Inflammatory macrophage (primary cell): Measurements from ENCODE around the gene PRLH.

Experiments used
- DNase-seq, 2 donors: peaks; one replicate each; pipeline ENCODE4 v3.0.0-alpha.2; 2020 to 2022

The PRLH gene

DNA sequence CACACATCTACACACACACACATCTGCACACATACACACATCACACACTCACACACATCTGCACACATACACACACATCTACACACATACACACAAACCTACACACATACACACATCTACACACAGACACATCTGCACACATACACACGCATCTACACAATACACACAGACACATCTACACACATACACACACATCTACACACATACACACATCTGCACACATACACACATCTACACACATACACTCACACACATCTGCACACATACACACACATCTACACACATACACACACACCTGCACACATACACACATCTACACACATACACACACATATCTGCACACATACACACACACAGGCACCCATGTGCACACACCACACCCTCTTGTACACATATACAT is 400 bp upstream of the PRLH start:
- no peak for DNase-seq

DNA sequence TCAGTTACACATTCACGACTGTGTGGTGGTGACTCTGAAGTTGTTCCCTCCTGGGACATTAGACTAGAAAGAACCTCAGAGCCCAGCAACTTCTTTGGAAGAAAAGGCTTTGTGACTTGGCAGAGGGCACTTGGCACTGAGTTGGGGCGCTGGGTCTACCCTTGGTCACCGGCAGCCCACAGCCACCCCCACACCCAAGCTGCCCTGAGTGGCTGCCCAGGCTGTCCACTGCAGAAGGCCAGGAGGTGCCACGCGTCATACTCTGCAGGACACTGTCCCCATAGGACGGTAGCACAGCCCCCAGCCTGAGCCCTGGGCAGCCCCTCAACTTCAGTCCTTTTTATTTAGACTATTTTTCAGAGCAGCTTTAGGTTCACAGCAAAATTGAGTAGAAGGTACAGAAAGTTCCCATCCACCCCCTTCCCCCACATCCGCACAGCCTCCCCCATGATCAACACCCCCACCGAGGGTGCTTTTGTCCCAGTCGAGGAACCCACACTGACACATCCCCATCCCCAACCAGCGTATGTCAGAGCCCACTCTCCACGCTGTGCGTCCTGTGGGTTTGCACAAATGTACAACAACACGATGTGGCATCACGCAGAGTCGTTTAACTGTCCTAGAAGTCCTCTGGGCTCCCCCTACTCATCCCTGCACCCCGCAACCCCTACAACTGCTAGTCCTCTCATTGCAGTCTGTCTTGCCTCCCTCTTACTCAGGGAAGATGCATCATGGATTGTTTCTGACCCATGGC is 1.1 kb downstream of the PRLH start:
- no peak for DNase-seq

DNA sequence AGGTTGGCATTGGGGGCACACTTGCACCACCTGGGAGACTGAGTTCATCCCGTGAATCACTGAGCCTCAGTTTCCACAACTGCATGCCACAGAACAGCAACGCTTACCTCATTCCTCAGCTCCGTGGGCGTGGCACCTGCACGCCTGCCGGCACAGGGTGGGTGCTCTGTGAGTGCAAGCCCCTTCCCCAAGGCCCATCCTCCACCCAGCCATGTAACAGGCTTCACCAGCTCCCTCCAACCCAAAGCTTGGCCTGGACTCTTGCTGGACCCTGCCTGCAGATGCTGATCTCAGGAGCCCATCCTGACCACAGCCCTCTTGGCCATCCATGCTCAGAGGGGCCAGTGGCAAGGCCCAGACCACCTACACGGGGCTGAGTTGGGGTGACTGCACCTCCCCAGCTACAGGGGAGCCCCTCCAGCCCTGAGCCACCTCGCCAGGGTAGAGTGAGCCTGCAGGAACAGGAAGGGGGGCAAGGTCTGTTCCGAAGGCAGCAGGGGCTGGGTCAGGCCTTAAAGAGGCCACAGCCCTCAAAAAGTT is 1.8 kb downstream of the PRLH start:
- DNase-seq: no peak

GRCh38 chr2:237569041-237569440 is 2.7 kb downstream of the PRLH start:
- no peak for DNase-seq

DNA sequence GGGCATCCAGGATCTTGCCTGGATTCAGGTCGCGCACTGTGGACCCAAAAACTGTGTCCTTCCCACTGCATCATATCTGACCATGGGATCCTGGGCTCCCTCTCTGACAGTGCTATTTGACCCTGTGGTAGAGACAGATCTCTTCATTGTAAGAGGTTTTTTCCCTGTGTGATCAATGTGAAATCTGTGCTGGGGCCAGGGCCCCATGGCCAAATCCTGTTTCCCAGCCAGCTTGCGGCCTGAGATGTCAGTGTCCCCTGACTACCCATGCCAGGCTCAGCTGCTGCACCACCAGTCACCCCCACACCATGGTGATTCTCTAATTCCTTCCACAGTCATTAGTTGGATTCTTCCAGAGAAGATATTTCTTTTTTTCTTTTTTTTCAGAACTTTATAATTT is 3.5 kb downstream of the PRLH start:
- DNase-seq: no peak

- no peak for DNase-seq
Measured at GRCh38 chr2:237570776-237571335, 4.5 kb downstream of the PRLH start.

DNA sequence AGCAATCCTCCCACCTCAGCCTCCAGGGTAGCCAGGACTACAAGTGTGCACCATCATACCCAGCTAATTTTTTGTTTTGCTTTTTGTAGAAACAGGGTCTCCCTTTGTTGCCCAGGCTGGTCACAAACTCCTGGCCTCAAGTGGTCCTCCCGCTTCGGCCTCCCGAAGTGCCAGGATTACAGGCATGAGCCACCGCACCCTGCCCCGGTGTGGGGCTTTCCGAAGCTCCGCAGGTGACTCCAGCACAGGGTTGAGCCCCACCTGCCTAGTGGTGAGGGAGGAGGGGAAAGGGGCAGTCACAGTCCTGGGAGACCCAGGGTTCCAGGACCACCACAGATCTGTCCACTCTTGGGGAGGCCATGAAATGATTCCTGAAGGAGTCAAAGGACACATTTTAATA is 5.2 kb downstream of the PRLH start:
- no peak for DNase-seq

DNA sequence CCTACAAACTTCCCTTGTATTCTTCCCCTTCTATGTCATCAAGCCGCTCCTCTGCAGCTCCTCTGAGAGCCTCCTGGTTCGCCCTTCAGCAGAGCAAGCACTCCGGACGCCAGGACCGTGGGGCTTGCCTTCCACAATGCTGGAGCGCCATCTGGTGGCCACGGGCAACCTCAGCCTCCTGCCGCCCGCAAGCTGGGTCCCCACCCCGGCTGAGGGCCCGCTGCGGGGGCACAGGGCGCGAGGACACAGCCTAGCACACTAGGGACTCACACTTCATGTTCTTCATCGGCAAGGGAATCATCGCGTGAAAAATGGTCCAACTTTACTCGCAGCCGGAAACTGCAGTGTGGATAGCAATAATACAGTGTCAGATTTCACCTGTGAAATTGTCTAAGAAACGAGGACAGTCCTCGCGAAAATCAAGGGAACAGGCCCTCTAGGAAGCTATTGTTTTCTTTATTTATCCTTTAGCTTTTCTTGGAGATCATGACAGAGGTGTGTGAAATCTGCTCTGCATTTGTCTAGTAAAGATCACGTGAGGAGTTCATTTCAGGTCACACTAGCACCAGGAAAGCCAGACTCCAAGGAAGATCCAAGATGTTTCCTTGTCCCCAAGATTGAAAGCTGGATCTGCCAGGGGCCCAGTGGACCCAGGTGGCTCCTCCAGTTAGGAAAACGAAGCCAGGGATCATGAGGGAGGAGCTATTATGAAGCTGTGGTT is 5.8 kb downstream of the PRLH start:
- peak; percentile 89 to 94 for DNase-seq

- DNase-seq: no peak
Measured at GRCh38 chr2:237572742-237573101, 6.3 kb downstream of the PRLH start.

GRCh38 chr2:237573721-237574415 is 7.5 kb downstream of the PRLH start:
- DNase-seq: no peak

GRCh38 chr2:237574467-237574866 is 8.1 kb downstream of the PRLH start:
- DNase-seq: no peak

DNA sequence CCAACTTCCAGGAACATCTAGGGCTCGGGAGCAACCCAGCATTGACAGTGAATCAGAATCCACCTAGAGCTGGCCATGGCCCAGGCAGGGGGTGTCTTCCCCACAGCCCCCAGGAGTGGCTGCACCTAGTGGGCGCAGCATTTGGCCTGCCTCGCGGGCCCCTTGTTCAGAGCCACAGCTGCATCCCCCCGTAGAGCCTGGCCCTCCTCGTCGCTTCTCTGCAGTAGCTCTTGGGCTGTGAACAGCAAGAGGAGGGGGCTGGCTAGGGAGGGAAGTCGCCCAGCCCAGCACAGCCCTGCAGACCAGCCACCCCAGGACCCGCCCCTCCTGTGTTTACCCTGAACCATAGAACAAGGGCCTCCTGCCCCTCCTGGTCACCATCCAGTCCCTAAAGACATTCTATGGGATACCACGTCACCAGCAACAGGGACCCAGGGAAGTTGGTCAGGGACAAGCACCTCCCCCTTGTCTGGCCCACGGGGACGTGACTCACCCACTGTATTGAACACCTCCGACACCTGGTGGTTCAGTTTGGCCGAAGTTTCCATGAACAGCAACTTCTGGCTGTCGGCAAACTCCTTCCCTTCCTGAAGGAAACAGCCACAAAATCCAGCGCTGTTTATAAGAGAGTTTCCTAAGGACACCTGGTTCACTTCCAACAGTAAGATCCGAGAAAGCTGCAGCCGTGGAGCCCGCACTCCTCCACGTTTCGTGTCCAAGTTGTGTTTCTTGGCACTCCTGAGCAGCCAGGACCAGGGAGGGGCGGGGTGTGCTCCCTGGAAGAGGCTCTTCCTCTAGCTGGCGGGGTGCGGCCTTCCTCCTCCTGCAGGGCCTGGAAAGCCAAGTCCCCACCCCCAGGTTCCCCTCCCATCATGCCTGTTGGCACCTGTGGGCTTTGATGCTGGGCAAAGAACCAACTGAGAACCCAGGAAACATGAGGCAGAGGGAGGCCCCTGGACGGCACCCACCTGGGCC is 8.8 kb downstream of the PRLH start:
- no peak for DNase-seq

GRCh38 chr2:237575869-237576862 is 9.8 kb downstream of the PRLH start:
- DNase-seq: no peak

DNA sequence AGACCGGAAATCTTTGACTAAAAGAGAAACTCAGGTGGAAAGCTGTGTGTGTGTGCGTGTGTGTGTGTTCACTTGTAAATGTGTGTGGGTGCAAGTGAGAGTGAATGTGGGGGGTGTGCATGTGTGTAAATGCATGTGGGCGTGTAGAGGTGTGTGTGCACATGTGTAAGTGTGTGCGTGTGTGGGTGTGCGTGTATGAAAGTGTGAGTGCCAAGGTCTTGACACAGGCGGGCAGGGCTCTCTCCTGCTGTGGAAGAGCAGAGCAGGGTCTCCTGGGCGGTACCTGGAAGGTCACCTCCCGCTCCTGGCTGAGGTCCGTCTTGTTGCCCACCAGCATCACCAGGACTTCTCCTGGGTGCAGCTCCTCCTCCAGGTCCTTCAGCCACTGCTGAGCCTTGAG is 10.6 kb downstream of the PRLH start:
- no peak for DNase-seq

- no peak for DNase-seq
Measured at GRCh38 chr2:237577458-237577857, 11.1 kb downstream of the PRLH start.

DNA sequence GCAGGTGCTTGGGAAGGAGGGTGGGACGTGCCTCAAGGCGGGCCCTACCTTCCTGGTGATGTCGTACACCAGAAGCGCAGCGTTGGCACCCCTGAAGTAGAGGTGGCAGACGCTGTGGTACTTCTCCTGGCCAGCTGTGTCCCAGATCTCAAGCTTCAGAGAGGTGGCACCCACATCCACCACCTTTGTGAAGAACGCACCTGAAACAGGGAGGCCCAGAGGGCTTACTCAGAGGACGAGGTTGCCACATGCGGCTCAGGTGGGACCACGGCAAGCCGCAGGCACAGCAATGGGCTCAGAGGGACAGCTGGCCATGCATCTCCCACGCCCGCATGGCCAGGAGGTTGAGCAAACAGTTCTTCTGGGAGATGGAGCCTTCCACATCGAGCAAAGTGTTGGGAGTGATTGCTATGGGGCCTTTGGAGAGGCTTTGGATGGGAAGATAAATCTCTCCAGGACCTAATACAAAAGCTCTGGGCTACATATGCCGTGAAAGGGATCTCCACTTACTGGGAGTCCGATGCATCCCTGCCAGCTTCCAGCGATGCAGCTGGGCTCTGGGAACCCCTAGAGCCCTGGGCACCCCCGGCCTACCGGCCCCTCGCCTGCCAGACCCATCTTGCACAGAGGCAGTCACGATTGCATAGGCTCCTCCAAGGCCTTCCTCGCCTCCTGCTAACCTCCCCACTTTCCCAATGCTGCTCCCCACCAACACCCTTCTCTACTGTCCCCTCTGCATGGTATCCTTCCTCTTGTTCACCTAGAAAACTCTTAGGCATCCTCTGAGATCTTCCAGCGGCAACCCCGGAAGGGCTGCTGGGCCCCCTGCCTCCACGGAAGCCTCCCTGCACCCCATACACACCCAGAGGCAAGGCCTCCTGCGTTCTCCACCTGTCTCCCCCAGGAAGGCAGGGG is 11.8 kb downstream of the PRLH start:
- DNase-seq: no peak

GRCh38 chr2:237581326-237581725 is 15.0 kb downstream of the PRLH start:
- no peak for DNase-seq

DNA sequence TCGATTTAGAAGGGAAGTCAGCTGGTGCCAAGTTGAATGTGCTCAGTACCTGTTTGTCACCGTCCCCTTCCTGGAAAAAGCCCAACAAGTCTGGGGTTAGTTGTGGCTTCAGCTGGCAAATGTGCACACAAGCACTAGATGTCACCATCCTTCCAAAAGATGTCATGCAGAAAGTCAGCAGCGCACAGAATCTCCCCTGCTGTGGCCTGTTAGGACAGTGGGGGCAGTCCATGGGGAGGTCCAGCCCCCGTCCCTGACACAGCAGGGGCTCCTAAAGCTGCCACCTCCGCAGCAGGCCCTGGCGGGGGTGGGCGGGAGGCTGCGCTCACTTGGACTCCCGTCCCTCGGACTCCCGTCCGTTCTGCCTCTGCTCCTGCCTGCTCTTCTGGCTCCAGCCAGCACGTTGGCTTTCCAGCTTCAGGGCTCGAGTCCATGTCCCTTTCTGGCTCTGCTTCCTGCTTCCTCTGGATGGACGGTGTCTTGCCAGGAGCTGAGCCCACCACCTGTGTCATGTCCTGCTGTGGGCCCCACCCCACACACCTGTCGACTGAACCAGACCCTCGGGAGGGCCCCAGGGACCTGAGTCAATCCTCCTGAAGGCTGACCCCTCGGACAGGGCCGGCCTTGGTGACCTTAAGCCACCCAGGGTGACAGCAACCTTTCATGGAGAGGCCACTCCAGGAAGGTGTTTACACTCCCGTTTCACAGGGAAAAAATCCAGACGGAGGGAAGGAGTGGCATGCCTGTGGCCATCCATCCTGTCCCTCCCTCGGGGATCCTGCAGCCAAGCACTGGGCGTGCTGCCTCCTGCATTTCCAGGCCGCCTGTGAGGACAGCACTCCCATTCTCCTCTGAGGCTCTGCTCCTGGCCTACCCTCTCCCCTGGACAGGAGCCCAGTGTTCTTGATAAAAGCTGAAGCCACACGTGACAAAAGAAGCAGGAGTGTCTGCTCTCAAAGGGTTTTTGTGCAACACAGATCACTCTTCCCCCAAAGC is 15.7 kb downstream of the PRLH start:
- peak; percentile 43 to 50 for DNase-seq
